ENCODE results near the gene TESPA1. TPM values are rescaled to one million over a fixed set of nuclear protein-coding genes. Genes with fewer than 3 reads are reported as not detected.

The TESPA1 gene
- total RNA-seq, 1 experiment from 2014 or later, result not detected

DNA sequence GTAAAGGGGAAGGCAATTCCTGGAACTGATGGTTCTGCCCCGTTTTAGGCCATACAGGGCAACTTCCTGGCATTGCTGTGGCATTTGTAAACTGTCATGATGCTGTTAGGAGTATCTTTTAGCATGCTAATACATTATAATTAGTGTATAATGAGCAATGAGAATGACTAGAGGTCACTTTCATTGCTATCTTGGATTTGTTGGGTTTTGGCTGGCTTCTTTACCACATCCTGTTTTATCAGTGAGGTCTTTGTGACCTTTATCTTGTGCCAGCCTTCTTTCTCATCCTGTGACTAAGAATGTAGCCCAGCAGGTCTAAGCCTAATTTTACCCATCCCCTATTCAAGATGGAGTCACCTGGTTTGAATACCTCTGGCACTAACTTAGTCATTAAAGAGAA is 51.2 kb downstream of the TESPA1 start:
- peaks cover 55% of the 10 kb centered on the region for H3K4me1 ChIP-seq (ENCODE audit: insufficient read depth, low read length)
- H4K20me1 ChIP-seq (ENCODE audit: low read length), result no peaks in the 10 kb centered on the region
- no peak overlapping the region for H2AFZ ChIP-seq (ENCODE audit: low read length)
- BruUV-seq (replicated peaks), result no TSS peak
- no peaks in the 10 kb centered on the region for H3K27me3 ChIP-seq (ENCODE audit: low read length)
- H3K9me2 ChIP-seq (replicated peaks; ENCODE audit: low read length), result no peaks in the 10 kb centered on the region
- peak; percentile 35 for ATAC-seq
- H3F3A ChIP-seq (ENCODE audit: low read length, unreplicated experiment), result peaks cover 4% of the 10 kb centered on the region
- DNase-seq, result peak; percentile 89
- peak overlapping the region; percentile 69 for H3K4me2 ChIP-seq (ENCODE audit: low read length)
- peaks cover 7% of the 10 kb centered on the region; the same call in 1 of the 2 replicates for H3K9me3 ChIP-seq (ENCODE audit: low read length)
- intact Hi-C loops (cut with micrococcal nuclease), result no loop called here
- ChIA-PET POLR2A (ENCODE audit: unreplicated experiment) (no interaction called here), CTCF (no interaction called here)
- H3K27ac ChIP-seq (ENCODE audit: low read length), result peak overlapping the region; percentile 96
- H3K4me3 ChIP-seq (ENCODE audit: low read length), result no peak overlapping the region
- peak overlapping the region; percentile 55; the same call in 1 of the 2 replicates for H3K9ac ChIP-seq (ENCODE audit: low read length)
- TF ChIP-seq EZH2 (IDR thresholded peaks at IDR 0.05; ENCODE audit: low read length, unreplicated experiment), result no peak
- no peak for TF ChIP-seq CTCF (conservative IDR thresholded peaks at IDR 0.05; ENCODE audit: low read depth, low read length)
- no peak for TF ChIP-seq EZH2phosphoT487 (IDR thresholded peaks at IDR 0.05; ENCODE audit: borderline replicate concordance, low read length)
- no peaks in the 10 kb centered on the region for H3K79me2 ChIP-seq (ENCODE audit: low read length)
- H3K36me3 ChIP-seq (ENCODE audit: low read depth, low read length), result no peaks in the 10 kb centered on the region

DNA sequence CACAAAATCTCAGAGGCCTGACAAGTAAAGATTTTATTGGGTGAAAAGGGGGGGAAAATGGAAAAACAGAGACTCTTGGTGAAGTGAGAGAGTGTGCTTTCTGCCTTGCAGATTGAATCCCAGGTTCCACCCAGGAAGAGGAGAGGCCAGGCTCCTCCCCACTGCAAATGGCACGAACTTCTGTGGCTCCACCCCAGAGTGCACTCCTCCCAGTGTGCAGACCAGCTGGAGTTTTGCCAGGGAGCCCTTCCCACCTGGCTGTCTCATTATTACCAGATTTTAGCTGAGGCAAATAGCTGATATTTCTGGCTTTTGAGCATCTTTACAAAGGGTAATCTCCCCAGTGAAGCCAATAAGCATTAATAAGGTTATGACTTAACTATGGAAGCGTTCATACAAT is 51.9 kb downstream of the TESPA1 start:
- H3K4me3 ChIP-seq (ENCODE audit: low read length), result no peak overlapping the region
- peaks cover 4% of the 10 kb centered on the region for H3F3A ChIP-seq (ENCODE audit: low read length, unreplicated experiment)
- H3K9ac ChIP-seq (ENCODE audit: low read length), result peak overlapping the region; percentile 30; the same call in 1 of the 2 replicates
- peak overlapping the region; percentile 96 for H3K27ac ChIP-seq (ENCODE audit: low read length)
- peaks cover 7% of the 10 kb centered on the region; the same call in 1 of the 2 replicates for H3K9me3 ChIP-seq (ENCODE audit: low read length)
- no peaks in the 10 kb centered on the region for H3K9me2 ChIP-seq (replicated peaks; ENCODE audit: low read length)
- DNase-seq (peak; percentile 41), ATAC-seq (no peak)
- H3K27me3 ChIP-seq (ENCODE audit: low read length), result no peaks in the 10 kb centered on the region
- H2AFZ ChIP-seq (ENCODE audit: low read length), result no peak overlapping the region
- POLR2A ChIA-PET (ENCODE audit: unreplicated experiment), result no interaction called here
- peaks cover 51% of the 10 kb centered on the region for H3K4me1 ChIP-seq (ENCODE audit: insufficient read depth, low read length)
- H3K79me2 ChIP-seq (ENCODE audit: low read length), result no peaks in the 10 kb centered on the region
- H4K20me1 ChIP-seq (ENCODE audit: low read length), result no peaks in the 10 kb centered on the region
- H3K36me3 ChIP-seq (ENCODE audit: low read depth, low read length), result no peaks in the 10 kb centered on the region
- CTCF ChIA-PET, result no interaction called here
- TF ChIP-seq EZH2phosphoT487 (IDR thresholded peaks at IDR 0.05; ENCODE audit: borderline replicate concordance, low read length) (no peak), CTCF (conservative IDR thresholded peaks at IDR 0.05; ENCODE audit: low read depth, low read length) (no peak), EZH2 (IDR thresholded peaks at IDR 0.05; ENCODE audit: low read length, unreplicated experiment) (no peak)
- intact Hi-C loops (cut with micrococcal nuclease), result no loop called here
- H3K4me2 ChIP-seq (ENCODE audit: low read length), result peak overlapping the region; percentile 69
- BruUV-seq (replicated peaks), result no TSS peak

GRCh38 chr12:54932038-54932437 is 52.5 kb downstream of the TESPA1 start:
- H3K27me3 ChIP-seq (ENCODE audit: low read length), result no peaks in the 10 kb centered on the region
- TF ChIP-seq CTCF (conservative IDR thresholded peaks at IDR 0.05; ENCODE audit: low read depth, low read length) (no peak), EZH2 (IDR thresholded peaks at IDR 0.05; ENCODE audit: low read length, unreplicated experiment) (no peak)
- ChIA-PET POLR2A (ENCODE audit: unreplicated experiment) (no interaction called here), CTCF (no interaction called here)
- H3K4me1 ChIP-seq (ENCODE audit: insufficient read depth, low read length), result peaks cover 44% of the 10 kb centered on the region
- intact Hi-C loops (cut with micrococcal nuclease), result no loop called here
- no peak overlapping the region for H3K9ac ChIP-seq (ENCODE audit: low read length)
- no peak overlapping the region for H3K4me2 ChIP-seq (ENCODE audit: low read length)
- H3F3A ChIP-seq (ENCODE audit: low read length, unreplicated experiment), result peaks cover 4% of the 10 kb centered on the region
- no peak overlapping the region for H3K4me3 ChIP-seq (ENCODE audit: low read length)
- H3K36me3 ChIP-seq (ENCODE audit: low read depth, low read length), result no peaks in the 10 kb centered on the region
- no peak overlapping the region for H3K27ac ChIP-seq (ENCODE audit: low read length)
- DNase-seq (no peak), ATAC-seq (no peak)
- H4K20me1 ChIP-seq (ENCODE audit: low read length), result no peaks in the 10 kb centered on the region
- no peaks in the 10 kb centered on the region for H3K9me2 ChIP-seq (replicated peaks; ENCODE audit: low read length)
- no TSS peak for BruUV-seq (replicated peaks)
- peaks cover 7% of the 10 kb centered on the region; the same call in 1 of the 2 replicates for H3K9me3 ChIP-seq (ENCODE audit: low read length)
- H2AFZ ChIP-seq (ENCODE audit: low read length), result no peak overlapping the region
- no peaks in the 10 kb centered on the region for H3K79me2 ChIP-seq (ENCODE audit: low read length)
